ENCODE data around the gene ARSG.

The ARSG gene

GRCh38 chr17:68432086-68432864 lies 141.0 kb downstream of the ARSG start:
- H3K4me1 ChIP-seq (ENCODE audit: control insufficient read depth in 1 of 2, insufficient read depth in 2 of 2, low read length in 2 of 2), result peaks cover 5 to 7% of the 10 kb centered on the region in 2 donors
- no peak overlapping the region for H3K4me3 ChIP-seq (ENCODE audit: low read depth in 1 of 2, low read length in 2 of 2)
- peaks cover 37 to 70% of the 10 kb centered on the region in 2 donors for H3K36me3 ChIP-seq (ENCODE audit: control insufficient read depth in 1 of 2, insufficient read depth in 2 of 2, low read length in 2 of 2)
- H3K9me3 ChIP-seq (ENCODE audit: control insufficient read depth in 1 of 2, low read length in 2 of 2), result no peaks in the 10 kb centered on the region
- H3K27me3 ChIP-seq (ENCODE audit: control insufficient read depth in 1 of 2, insufficient read depth in 2 of 2, low read length in 2 of 2), result no peaks in the 10 kb centered on the region
- no peak overlapping the region for H3K27ac ChIP-seq (ENCODE audit: low read depth, low read length)
- no peak overlapping the region for H3K9ac ChIP-seq (ENCODE audit: low read depth in 1 of 2, low read length in 2 of 2)

DNA sequence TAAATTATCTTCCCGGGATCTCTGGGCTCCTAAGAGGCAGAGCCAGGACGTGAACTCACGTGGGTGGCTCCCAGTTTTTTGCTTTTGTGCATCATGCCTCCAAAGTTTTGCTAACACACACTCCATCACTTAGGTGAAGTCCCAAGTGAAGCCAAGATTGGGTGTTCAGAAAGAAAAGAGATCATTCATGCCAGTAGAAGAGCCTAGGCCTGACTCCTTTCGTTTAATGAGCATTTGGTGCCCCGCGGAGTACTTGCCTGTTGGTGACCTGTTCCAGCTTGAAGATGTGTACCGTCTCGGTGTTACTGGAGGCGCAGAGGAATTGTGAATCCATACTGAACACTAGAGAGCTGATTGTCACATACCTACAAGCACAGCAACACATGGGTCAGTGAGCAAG lies 141.9 kb downstream of the ARSG start:
- H3K36me3 ChIP-seq (ENCODE audit: control insufficient read depth in 1 of 2, insufficient read depth in 2 of 2, low read length in 2 of 2), result peaks cover 37 to 66% of the 10 kb centered on the region in 2 donors
- no peak overlapping the region for H3K27ac ChIP-seq (ENCODE audit: low read depth, low read length)
- no peak overlapping the region for H3K9ac ChIP-seq (ENCODE audit: low read depth in 1 of 2, low read length in 2 of 2)
- no peaks in the 10 kb centered on the region for H3K27me3 ChIP-seq (ENCODE audit: control insufficient read depth in 1 of 2, insufficient read depth in 2 of 2, low read length in 2 of 2)
- H3K4me1 ChIP-seq (ENCODE audit: control insufficient read depth in 1 of 2, insufficient read depth in 2 of 2, low read length in 2 of 2), result peaks cover 11 to 13% of the 10 kb centered on the region in 2 donors
- no peak overlapping the region for H3K4me3 ChIP-seq (ENCODE audit: low read depth in 1 of 2, low read length in 2 of 2)
- no peaks in the 10 kb centered on the region for H3K9me3 ChIP-seq (ENCODE audit: control insufficient read depth in 1 of 2, low read length in 2 of 2)

DNA sequence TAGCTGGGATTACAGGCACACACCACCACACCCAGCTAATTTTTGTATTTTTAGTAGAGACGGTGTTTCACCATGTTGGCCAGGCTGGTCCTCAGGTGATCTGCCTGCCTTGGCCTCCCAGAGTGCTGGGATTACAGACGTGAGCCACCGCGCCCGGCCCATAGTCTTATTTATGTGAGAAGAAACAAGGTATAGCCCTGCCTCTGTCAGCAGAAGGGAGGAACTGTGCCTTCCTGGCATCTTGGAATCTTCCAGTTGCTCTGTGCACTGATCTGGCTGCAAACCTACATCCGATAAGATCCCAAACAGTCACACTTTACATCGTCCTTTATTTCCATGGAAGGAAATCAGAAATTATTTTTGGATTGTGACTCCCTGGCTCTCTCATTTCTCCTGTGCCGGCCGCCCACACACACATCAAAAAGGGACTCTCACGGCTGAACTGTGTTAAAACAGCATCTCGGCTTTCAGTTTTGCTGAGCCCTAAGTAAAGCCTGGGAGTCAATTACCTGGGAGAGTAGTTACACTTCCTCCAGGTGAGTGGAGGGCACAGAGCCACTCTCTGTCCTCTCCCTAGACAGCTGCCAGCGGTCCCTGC lies 142.7 kb downstream of the ARSG start:
- Histone ChIP-seq H3K36me3 (ENCODE audit: control insufficient read depth in 1 of 2, insufficient read depth in 2 of 2, low read length in 2 of 2) (peaks cover 32 to 58% of the 10 kb centered on the region in 2 donors), H3K9me3 (ENCODE audit: control insufficient read depth in 1 of 2, low read length in 2 of 2) (no peaks in the 10 kb centered on the region), H3K4me3 (ENCODE audit: low read depth in 1 of 2, low read length in 2 of 2) (no peak overlapping the region), H3K27me3 (ENCODE audit: control insufficient read depth in 1 of 2, insufficient read depth in 2 of 2, low read length in 2 of 2) (no peaks in the 10 kb centered on the region), H3K9ac (ENCODE audit: low read depth in 1 of 2, low read length in 2 of 2) (no peak overlapping the region), H3K27ac (ENCODE audit: low read depth, low read length) (no peak overlapping the region), H3K4me1 (ENCODE audit: control insufficient read depth in 1 of 2, insufficient read depth in 2 of 2, low read length in 2 of 2) (peaks cover 13 to 16% of the 10 kb centered on the region in 2 donors)

DNA sequence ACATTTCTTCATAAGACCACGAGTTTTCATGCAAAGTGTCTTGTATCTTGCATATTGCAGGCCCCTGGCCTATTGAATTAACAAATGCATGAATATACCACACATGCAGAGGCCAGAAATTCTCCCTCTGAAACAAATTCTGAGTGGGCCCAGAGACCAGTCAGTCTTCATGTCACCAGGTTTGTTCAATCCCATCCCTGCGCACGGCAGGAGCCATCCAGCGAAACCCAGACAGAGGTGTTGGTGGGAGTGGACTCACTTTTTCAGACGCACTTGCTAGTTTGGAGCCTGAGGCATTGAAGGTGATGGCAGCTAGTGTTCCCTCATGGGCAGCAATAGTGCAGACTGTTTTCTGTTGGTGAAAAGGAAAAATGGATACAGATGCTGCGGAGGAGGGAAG lies 144.1 kb downstream of the ARSG start:
- Histone ChIP-seq H3K36me3 (ENCODE audit: control insufficient read depth in 1 of 2, insufficient read depth in 2 of 2, low read length in 2 of 2) (peaks cover 23 to 51% of the 10 kb centered on the region in 2 donors), H3K9me3 (ENCODE audit: control insufficient read depth in 1 of 2, low read length in 2 of 2) (no peaks in the 10 kb centered on the region), H3K4me1 (ENCODE audit: control insufficient read depth in 1 of 2, insufficient read depth in 2 of 2, low read length in 2 of 2) (peaks cover 13 to 16% of the 10 kb centered on the region in 2 donors), H3K27me3 (ENCODE audit: control insufficient read depth in 1 of 2, insufficient read depth in 2 of 2, low read length in 2 of 2) (no peaks in the 10 kb centered on the region), H3K9ac (ENCODE audit: low read depth in 1 of 2, low read length in 2 of 2) (no peak overlapping the region), H3K27ac (ENCODE audit: low read depth, low read length) (no peak overlapping the region), H3K4me3 (ENCODE audit: low read depth in 1 of 2, low read length in 2 of 2) (no peak overlapping the region)

- Histone ChIP-seq H3K27ac (ENCODE audit: low read depth, low read length) (no peak overlapping the region), H3K36me3 (ENCODE audit: control insufficient read depth in 1 of 2, insufficient read depth in 2 of 2, low read length in 2 of 2) (peaks cover 23 to 43% of the 10 kb centered on the region in 2 donors), H3K4me1 (ENCODE audit: control insufficient read depth in 1 of 2, insufficient read depth in 2 of 2, low read length in 2 of 2) (peaks cover 13 to 16% of the 10 kb centered on the region in 2 donors), H3K4me3 (ENCODE audit: low read depth in 1 of 2, low read length in 2 of 2) (no peak overlapping the region), H3K9ac (ENCODE audit: low read depth in 1 of 2, low read length in 2 of 2) (no peak overlapping the region), H3K9me3 (ENCODE audit: control insufficient read depth in 1 of 2, low read length in 2 of 2) (no peaks in the 10 kb centered on the region), H3K27me3 (ENCODE audit: control insufficient read depth in 1 of 2, insufficient read depth in 2 of 2, low read length in 2 of 2) (no peaks in the 10 kb centered on the region)
Observed at GRCh38 chr17:68435876-68436842, 144.9 kb downstream of the ARSG start.

DNA sequence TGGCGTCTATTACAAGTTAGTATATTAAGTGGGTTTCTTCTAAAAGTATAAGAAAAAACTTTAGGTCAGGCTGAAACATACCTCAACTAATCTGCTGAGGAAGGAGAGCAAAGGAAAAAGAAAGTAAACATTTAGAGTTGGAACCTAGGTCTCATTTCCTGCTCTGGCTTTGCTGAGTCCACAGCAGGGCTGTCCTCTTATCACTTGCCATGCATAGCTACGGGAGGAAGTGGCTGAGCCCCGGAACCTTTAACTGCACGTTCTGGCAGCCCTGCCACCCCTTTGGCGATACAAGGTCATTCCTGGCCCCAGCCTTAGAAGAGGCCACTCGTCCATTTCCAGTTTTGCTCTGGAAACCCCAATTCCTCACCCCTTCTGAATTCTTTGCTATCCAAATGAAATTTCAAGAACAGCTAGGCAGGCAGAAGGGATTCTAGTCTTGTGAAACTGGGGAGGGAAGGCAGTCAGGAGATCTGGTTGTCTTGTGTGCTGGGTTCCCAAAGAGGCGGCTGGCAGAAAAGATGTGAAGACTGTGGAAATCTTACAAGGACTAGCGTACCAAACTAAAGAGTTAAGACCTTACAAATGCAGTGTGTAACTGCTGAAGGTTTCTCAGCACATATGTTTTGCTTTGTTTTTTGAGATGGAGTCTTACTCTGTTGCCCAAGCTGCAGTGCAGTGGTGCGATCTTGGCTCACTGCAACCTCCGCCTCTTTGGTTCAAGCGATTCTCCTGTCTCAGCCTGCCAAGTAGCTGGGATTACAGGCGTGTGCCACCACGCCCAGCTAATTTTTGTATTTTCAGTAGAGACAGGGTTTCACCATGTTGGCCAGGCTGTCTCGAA lies 146.9 kb downstream of the ARSG start:
- Histone ChIP-seq H3K9me3 (ENCODE audit: control insufficient read depth in 1 of 2, low read length in 2 of 2) (no peaks in the 10 kb centered on the region), H3K27ac (ENCODE audit: low read depth, low read length) (peak overlapping the region; percentile 48), H3K36me3 (ENCODE audit: control insufficient read depth in 1 of 2, insufficient read depth in 2 of 2, low read length in 2 of 2) (peaks cover 15 to 23% of the 10 kb centered on the region in 2 donors), H3K4me1 (ENCODE audit: control insufficient read depth in 1 of 2, insufficient read depth in 2 of 2, low read length in 2 of 2) (peaks cover 13 to 16% of the 10 kb centered on the region in 2 donors), H3K4me3 (ENCODE audit: low read depth in 1 of 2, low read length in 2 of 2) (peak overlapping the region; percentile 52 to 57), H3K27me3 (ENCODE audit: control insufficient read depth in 1 of 2, insufficient read depth in 2 of 2, low read length in 2 of 2) (no peaks in the 10 kb centered on the region), H3K9ac (ENCODE audit: low read depth in 1 of 2, low read length in 2 of 2) (peak overlapping the region; percentile 31 to 47)

- no peaks in the 10 kb centered on the region for H3K9me3 ChIP-seq (ENCODE audit: control insufficient read depth in 1 of 2, low read length in 2 of 2)
- H3K4me3 ChIP-seq (ENCODE audit: low read depth in 1 of 2, low read length in 2 of 2), result no peak overlapping the region
- peaks cover 13 to 16% of the 10 kb centered on the region in 2 donors for H3K4me1 ChIP-seq (ENCODE audit: control insufficient read depth in 1 of 2, insufficient read depth in 2 of 2, low read length in 2 of 2)
- H3K27me3 ChIP-seq (ENCODE audit: control insufficient read depth in 1 of 2, insufficient read depth in 2 of 2, low read length in 2 of 2), result no peaks in the 10 kb centered on the region
- no peak overlapping the region for H3K9ac ChIP-seq (ENCODE audit: low read depth in 1 of 2, low read length in 2 of 2)
- no peak overlapping the region for H3K27ac ChIP-seq (ENCODE audit: low read depth, low read length)
- peaks cover 9 to 20% of the 10 kb centered on the region in 2 donors for H3K36me3 ChIP-seq (ENCODE audit: control insufficient read depth in 1 of 2, insufficient read depth in 2 of 2, low read length in 2 of 2)
Observed at GRCh38 chr17:68439656-68440290, 148.5 kb downstream of the ARSG start.

DNA sequence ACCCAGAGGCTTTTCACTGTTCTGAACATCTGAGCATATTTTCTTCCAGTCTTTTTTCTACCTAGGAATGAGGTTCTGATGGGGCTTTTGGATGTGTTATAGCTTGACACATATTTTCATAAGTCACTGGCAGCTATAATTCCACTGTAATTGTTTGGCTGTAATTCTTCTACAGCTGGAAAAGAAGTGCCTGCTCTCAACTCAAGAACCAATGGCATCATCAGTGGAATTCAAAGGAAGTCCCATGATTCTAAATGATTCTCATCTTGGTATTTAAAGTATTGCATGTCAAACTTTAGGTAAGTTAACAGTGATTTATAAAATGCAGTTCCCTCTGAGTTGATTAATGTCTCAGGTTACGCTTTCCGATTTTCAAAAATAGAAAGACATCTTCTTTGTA lies 149.2 kb downstream of the ARSG start:
- no peak overlapping the region for H3K4me3 ChIP-seq (ENCODE audit: low read depth in 1 of 2, low read length in 2 of 2)
- H3K4me1 ChIP-seq (ENCODE audit: control insufficient read depth in 1 of 2, insufficient read depth in 2 of 2, low read length in 2 of 2), result peaks cover 13 to 16% of the 10 kb centered on the region in 2 donors
- no peaks in the 10 kb centered on the region for H3K9me3 ChIP-seq (ENCODE audit: control insufficient read depth in 1 of 2, low read length in 2 of 2)
- H3K36me3 ChIP-seq (ENCODE audit: control insufficient read depth in 1 of 2, insufficient read depth in 2 of 2, low read length in 2 of 2), result peaks cover 4 to 14% of the 10 kb centered on the region in 2 donors
- H3K27ac ChIP-seq (ENCODE audit: low read depth, low read length), result no peak overlapping the region
- no peaks in the 10 kb centered on the region for H3K27me3 ChIP-seq (ENCODE audit: control insufficient read depth in 1 of 2, insufficient read depth in 2 of 2, low read length in 2 of 2)
- H3K9ac ChIP-seq (ENCODE audit: low read depth in 1 of 2, low read length in 2 of 2), result no peak overlapping the region

All from duodenal mucosa (tissue), 2 donors.